Mesendoderm (in vitro differentiated cells): ENCODE data around the gene CCR8.
A peak's percentile ranks its signal among the peaks of the same experiment; 100 is the strongest.

ENCODE experiments used
- DNase-seq: peaks from one replicate; pipeline ENCODE4 v3.0.0; 2013
- H2AK5ac ChIP-seq: 2 replicates; pipeline ENCODE4 v1.6.1; 2013; ENCODE audit warnings: low read length, inconsistent platforms
- H2BK120ac ChIP-seq: 2 replicates; pipeline ENCODE4 v1.6.1; 2013; ENCODE audit warnings: low read depth, mild to moderate bottlenecking, low read length, moderate library complexity, mixed read lengths
- H2BK15ac ChIP-seq: replicated peaks from 2 replicates; pipeline ENCODE4 v1.6.1; 2013; ENCODE audit warnings: low read depth, mild to moderate bottlenecking, moderate library complexity
- H2BK5ac ChIP-seq: 2 replicates; pipeline ENCODE4 v1.6.1; 2013; ENCODE audit warnings: low read length, inconsistent platforms
- H3K18ac ChIP-seq: 2 replicates; pipeline ENCODE4 v1.6.1; 2013; ENCODE audit warnings: mild to moderate bottlenecking, low read length, mixed read lengths
- H3K23ac ChIP-seq: one replicate; pipeline ENCODE4 v1.6.1; 2013; ENCODE audit warnings: low read length
- H3K27ac ChIP-seq: 2 replicates; pipeline ENCODE4 v1.5.1; 2013; ENCODE audit warnings: low read depth, mild to moderate bottlenecking, inconsistent platforms, low read length, moderate library complexity
- H3K27me3 ChIP-seq: 2 replicates; pipeline ENCODE4 v1.6.1; 2013; ENCODE audit warnings: low read length, control low read depth, mild to moderate bottlenecking, inconsistent platforms; ENCODE audit not compliant: insufficient read depth, poor library complexity
- H3K36me3 ChIP-seq: 2 replicates; pipeline ENCODE4 v1.6.1; 2013; ENCODE audit warnings: low read length, inconsistent platforms; ENCODE audit not compliant: control insufficient read depth, insufficient read depth
- H3K4ac ChIP-seq: one replicate; pipeline ENCODE4 v1.6.1; 2013; ENCODE audit warnings: low read depth, mild to moderate bottlenecking, low read length, moderate library complexity
- H3K4me1 ChIP-seq: 2 replicates; pipeline ENCODE4 v1.6.1; 2013; ENCODE audit warnings: low read depth, low read length, inconsistent platforms; ENCODE audit not compliant: control insufficient read depth
- H3K4me2 ChIP-seq: 2 replicates; pipeline ENCODE4 v1.6.1; 2013; ENCODE audit warnings: low read length
- H3K4me3 ChIP-seq: 2 replicates; pipeline ENCODE4 v1.5.1; 2013; ENCODE audit warnings: mild to moderate bottlenecking, low read length
- H3K56ac ChIP-seq: one replicate; pipeline ENCODE4 v1.6.1; 2013; ENCODE audit warnings: low read length
- H3K79me1 ChIP-seq: 2 replicates; pipeline ENCODE4 v1.6.1; 2013; ENCODE audit warnings: low read length, inconsistent platforms
- H3K79me2 ChIP-seq: 2 replicates; pipeline ENCODE4 v1.6.1; 2013; ENCODE audit warnings: mild to moderate bottlenecking, low read length; ENCODE audit not compliant: control insufficient read depth, insufficient read depth
- H3K9ac ChIP-seq: 2 replicates; pipeline ENCODE4 v1.6.1; 2013; ENCODE audit warnings: low read length, inconsistent platforms
- H4K5ac ChIP-seq: one replicate; pipeline ENCODE4 v1.6.1; 2013; ENCODE audit warnings: low read length
- H4K8ac ChIP-seq: one replicate; pipeline ENCODE4 v1.6.1; 2013; ENCODE audit warnings: low read depth, mild to moderate bottlenecking, control low read depth, low read length, moderate library complexity
- WGBS: extraction: QIAGEN DNeasy Blood & Tissue Kit; methylation state at CpG from one replicate; pipeline ENCODE4 v1.1.7; 2013; ENCODE audit warnings: low lambda C conversion rate, missing lambda C conversion rate; ENCODE audit not compliant: insufficient coverage; ENCODE audit errors: extremely low coverage; 5-methylcytosine and 5-hydroxymethylcytosine counted together

CCR8 gene

GRCh38 chr3:39289107-39289506 is 40.4 kb upstream of the CCR8 start:
- no peak for DNase-seq
- Histone ChIP-seq H3K4ac (no peak overlapping the region), H2BK15ac (no peak overlapping the region), H3K27ac (no peak overlapping the region), H2BK120ac (no peak overlapping the region), H3K79me2 (no peaks in the 10 kb centered on the region), H4K5ac (no peak overlapping the region), H3K79me1 (no peaks in the 10 kb centered on the region), H3K18ac (no peak overlapping the region), H3K36me3 (no peaks in the 10 kb centered on the region), H4K8ac (no peak overlapping the region), H2AK5ac (no peak overlapping the region), H3K56ac (no peak overlapping the region), H2BK5ac (no peak overlapping the region), H3K4me3 (no peak overlapping the region), H3K9ac (no peak overlapping the region), H3K27me3 (no peaks in the 10 kb centered on the region), H3K4me2 (no peak overlapping the region), H3K23ac (no peak overlapping the region), H3K4me1 (no peaks in the 10 kb centered on the region)
- no CpG with 5 or more reads among the region's 4 CpGs for whole genome bisulfite sequencing

DNA sequence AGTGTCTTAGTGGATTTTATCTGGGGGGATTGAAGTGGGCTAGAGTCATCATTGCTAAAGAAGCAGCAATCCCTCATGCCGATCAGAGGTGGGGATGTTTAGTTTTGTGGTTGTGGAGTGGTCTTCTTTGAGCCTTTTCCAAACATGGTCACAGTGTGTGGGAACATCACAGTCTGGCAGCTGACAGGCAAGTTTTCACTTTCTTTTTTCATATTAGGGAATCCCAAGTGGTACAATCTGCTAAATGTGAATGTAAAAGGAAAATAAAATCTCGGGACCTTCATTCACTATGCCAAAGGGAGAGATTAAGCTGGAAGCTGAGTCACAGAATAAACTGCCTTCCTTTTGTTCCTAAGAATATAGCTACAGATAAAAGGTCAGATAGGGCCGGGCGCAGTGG is 39.3 kb upstream of the CCR8 start:
- H3K4ac ChIP-seq: no peak overlapping the region
- no peak overlapping the region for H2BK120ac ChIP-seq
- H3K4me1 ChIP-seq: no peaks in the 10 kb centered on the region
- H3K4me2 ChIP-seq: no peak overlapping the region
- H3K9ac ChIP-seq: no peak overlapping the region
- no peaks in the 10 kb centered on the region for H3K36me3 ChIP-seq
- H2AK5ac ChIP-seq: no peak overlapping the region
- H2BK15ac ChIP-seq: no peak overlapping the region
- no peak overlapping the region for H4K8ac ChIP-seq
- DNase-seq: no peak
- H3K27me3 ChIP-seq: no peaks in the 10 kb centered on the region
- no peak overlapping the region for H3K56ac ChIP-seq
- no peaks in the 10 kb centered on the region for H3K79me1 ChIP-seq
- no CpG with 5 or more reads among the region's 4 CpGs for WGBS
- H3K27ac ChIP-seq: no peak overlapping the region
- no peak overlapping the region for H3K23ac ChIP-seq
- H4K5ac ChIP-seq: no peak overlapping the region
- H3K4me3 ChIP-seq: no peak overlapping the region
- H3K18ac ChIP-seq: no peak overlapping the region
- no peak overlapping the region for H2BK5ac ChIP-seq
- no peaks in the 10 kb centered on the region for H3K79me2 ChIP-seq

GRCh38 chr3:39291903-39292329 is 37.6 kb upstream of the CCR8 start:
- H3K23ac ChIP-seq: no peak overlapping the region
- H2BK5ac ChIP-seq: no peak overlapping the region
- no peak overlapping the region for H2BK15ac ChIP-seq
- H2BK120ac ChIP-seq: no peak overlapping the region
- no peaks in the 10 kb centered on the region for H3K79me1 ChIP-seq
- no peak overlapping the region for H3K4me3 ChIP-seq
- no peak overlapping the region for H4K5ac ChIP-seq
- no peak overlapping the region for H3K27ac ChIP-seq
- no peaks in the 10 kb centered on the region for H3K36me3 ChIP-seq
- H2AK5ac ChIP-seq: no peak overlapping the region
- H3K56ac ChIP-seq: no peak overlapping the region
- no peaks in the 10 kb centered on the region for H3K79me2 ChIP-seq
- H3K4me1 ChIP-seq: no peaks in the 10 kb centered on the region
- H4K8ac ChIP-seq: no peak overlapping the region
- no peak overlapping the region for H3K4ac ChIP-seq
- no peak overlapping the region for H3K4me2 ChIP-seq
- H3K9ac ChIP-seq: no peak overlapping the region
- no peaks in the 10 kb centered on the region for H3K27me3 ChIP-seq
- no peak overlapping the region for H3K18ac ChIP-seq
- peak; percentile 79 for DNase-seq
- WGBS: no CpG with 5 or more reads among the region's 5 CpGs

DNA sequence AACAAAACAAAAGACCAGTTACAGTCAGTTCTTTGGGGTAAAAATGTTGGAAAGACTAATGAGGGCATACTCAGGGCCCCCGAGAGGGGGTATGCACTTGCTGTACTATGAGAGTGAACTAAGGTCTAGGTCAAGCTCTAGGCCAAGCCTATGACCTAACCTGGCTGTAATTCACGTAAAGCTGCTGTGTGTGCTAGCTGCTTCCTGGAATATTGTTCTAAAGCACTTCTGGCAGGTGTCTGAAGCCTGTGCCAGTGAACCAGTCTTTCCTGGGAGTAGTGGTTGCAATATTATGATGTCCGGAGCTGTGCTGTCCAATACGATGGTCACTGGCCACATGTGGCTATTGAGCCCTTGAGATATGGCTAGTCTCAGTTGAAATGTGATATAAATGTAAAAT is 36.5 kb upstream of the CCR8 start:
- Histone ChIP-seq H3K4me1 (no peaks in the 10 kb centered on the region), H3K27ac (no peak overlapping the region), H2BK5ac (no peak overlapping the region), H2BK15ac (no peak overlapping the region), H3K23ac (no peak overlapping the region), H3K36me3 (no peaks in the 10 kb centered on the region), H3K27me3 (no peaks in the 10 kb centered on the region), H2AK5ac (no peak overlapping the region), H3K4ac (no peak overlapping the region), H2BK120ac (no peak overlapping the region), H3K79me2 (no peaks in the 10 kb centered on the region), H3K18ac (no peak overlapping the region), H3K9ac (no peak overlapping the region), H4K5ac (no peak overlapping the region), H3K56ac (no peak overlapping the region), H3K4me3 (no peak overlapping the region), H3K79me1 (no peaks in the 10 kb centered on the region), H4K8ac (no peak overlapping the region), H3K4me2 (no peak overlapping the region)
- no CpG with 5 or more reads among the region's 4 CpGs for WGBS
- DNase-seq: no peak

DNA sequence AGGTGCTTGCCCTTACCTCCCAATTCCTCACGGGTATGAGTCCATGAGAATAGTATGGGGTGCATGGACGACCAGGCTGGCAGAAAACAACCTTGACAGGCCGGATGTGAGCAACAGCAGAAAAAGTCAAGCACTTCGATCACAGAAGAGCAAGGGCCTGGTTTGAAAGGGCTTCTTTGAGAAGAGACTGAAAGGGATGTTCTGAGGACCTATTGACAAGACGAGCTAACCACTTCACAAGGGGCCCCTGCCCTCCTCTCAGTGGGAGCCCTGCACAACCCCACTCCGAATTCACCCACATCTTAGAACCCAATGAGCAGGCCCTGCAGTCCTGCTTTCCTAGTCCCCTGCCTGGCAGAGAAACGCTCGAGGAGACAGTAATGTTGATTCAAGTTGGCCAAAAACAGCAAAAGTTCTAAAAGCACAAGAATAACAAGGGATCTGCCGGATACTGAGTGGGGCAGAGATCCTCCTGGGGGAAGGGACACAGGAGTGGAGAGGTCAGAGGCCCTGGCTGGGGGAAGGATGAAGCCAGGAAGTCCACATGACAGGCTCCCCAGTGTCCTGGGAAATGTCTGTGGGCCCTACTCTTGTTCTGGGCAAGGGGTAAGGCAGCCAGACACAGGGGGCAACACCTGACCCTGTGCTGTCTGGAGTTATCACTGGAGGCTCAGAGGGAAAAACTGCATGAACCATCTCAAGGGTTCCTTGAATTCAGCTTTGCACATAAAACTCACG is 34.9 kb upstream of the CCR8 start:
- Histone ChIP-seq H3K4me1 (no peaks in the 10 kb centered on the region), H3K4me2 (no peak overlapping the region), H3K27ac (no peak overlapping the region), H3K27me3 (no peaks in the 10 kb centered on the region), H3K79me1 (no peaks in the 10 kb centered on the region), H2AK5ac (no peak overlapping the region), H2BK120ac (no peak overlapping the region), H3K56ac (no peak overlapping the region), H3K4me3 (no peak overlapping the region), H4K5ac (no peak overlapping the region), H3K79me2 (no peaks in the 10 kb centered on the region), H2BK15ac (no peak overlapping the region), H3K4ac (no peak overlapping the region), H3K9ac (no peak overlapping the region), H3K36me3 (no peaks in the 10 kb centered on the region), H3K18ac (no peak overlapping the region), H4K8ac (no peak overlapping the region), H2BK5ac (no peak overlapping the region), H3K23ac (no peak overlapping the region)
- WGBS: no CpG with 5 or more reads among the region's 10 CpGs
- DNase-seq: no peak

DNA sequence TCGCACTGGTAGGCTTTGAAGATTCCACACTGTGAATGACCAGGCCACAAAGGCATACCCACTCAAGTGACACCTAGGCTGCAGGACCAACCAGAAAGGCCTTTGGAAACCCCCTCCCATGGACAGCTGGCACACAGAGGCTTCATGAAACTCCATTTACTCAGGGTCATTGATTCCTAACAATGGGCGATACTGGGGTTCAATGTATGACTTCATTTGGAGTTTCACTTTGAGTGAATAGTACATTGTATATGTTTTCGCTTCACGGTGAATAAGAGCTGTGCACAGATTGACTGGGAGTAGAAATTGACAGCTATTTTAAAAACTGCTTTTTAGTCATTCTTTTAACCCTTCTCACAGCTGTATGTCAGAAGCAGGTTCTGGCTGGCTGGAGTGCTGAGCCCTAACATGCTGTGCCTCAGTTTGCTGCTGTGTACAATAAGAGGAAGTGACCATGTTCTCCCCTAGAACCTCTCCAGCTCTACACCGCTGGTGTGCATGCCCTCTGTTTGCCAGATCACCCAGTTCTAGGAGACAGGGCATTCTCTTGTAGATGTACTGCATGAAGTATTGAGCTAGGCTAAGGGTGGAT is 34.2 kb upstream of the CCR8 start:
- no peak overlapping the region for H2BK15ac ChIP-seq
- no peak overlapping the region for H3K4me3 ChIP-seq
- H2BK5ac ChIP-seq: no peak overlapping the region
- no peaks in the 10 kb centered on the region for H3K36me3 ChIP-seq
- H3K56ac ChIP-seq: no peak overlapping the region
- peak overlapping the region; percentile 32 for H3K23ac ChIP-seq
- no peak for DNase-seq
- no peaks in the 10 kb centered on the region for H3K27me3 ChIP-seq
- H2AK5ac ChIP-seq: no peak overlapping the region
- H3K4ac ChIP-seq: no peak overlapping the region
- no peak overlapping the region for H2BK120ac ChIP-seq
- no peak overlapping the region for H3K27ac ChIP-seq
- no peak overlapping the region for H3K9ac ChIP-seq
- H3K18ac ChIP-seq: no peak overlapping the region
- H4K5ac ChIP-seq: no peak overlapping the region
- no CpG with 5 or more reads among the region's 5 CpGs for WGBS
- no peaks in the 10 kb centered on the region for H3K4me1 ChIP-seq
- no peaks in the 10 kb centered on the region for H3K79me1 ChIP-seq
- H3K79me2 ChIP-seq: no peaks in the 10 kb centered on the region
- no peak overlapping the region for H4K8ac ChIP-seq
- H3K4me2 ChIP-seq: no peak overlapping the region
